Measurements from ENCODE around the gene HSBP1L1.
"Not testable (repeated sequence)": the region's sequence is repeated elsewhere in the genome, so short reads cannot be mapped to it uniquely, and the experiment has no call there.

The HSBP1L1 gene

GRCh38 chr18:80010551-80010906, 46.1 kb downstream of the HSBP1L1 start:
- Histone ChIP-seq H3K27me3 (ENCODE audit: insufficient read depth, poor library complexity, severe bottlenecking) (no peaks in the 10 kb centered on the region), H3K4me3 (ENCODE audit: severe bottlenecking) (no peak overlapping the region), H3K4me1 (ENCODE audit: insufficient read depth, poor library complexity, severe bottlenecking) (peaks cover 7% of the 10 kb centered on the region), H3K27ac (ENCODE audit: poor library complexity, severe bottlenecking) (peak overlapping the region; percentile 29), H3K36me3 (ENCODE audit: low read depth) (no peaks in the 10 kb centered on the region), H3K9me3 (ENCODE audit: severe bottlenecking) (no peaks in the 10 kb centered on the region)
- TF ChIP-seq CTCF (IDR thresholded peaks at IDR 0.05; ENCODE audit: poor library complexity, severe bottlenecking): no peak
- ATAC-seq (ENCODE audit: low read depth) (no peak), DNase-seq (ENCODE audit: low spot score) (no peak)

- not testable (repeated sequence) for DNase-seq (ENCODE audit: low spot score); H3K4me3 ChIP-seq (ENCODE audit: severe bottlenecking); H3K9me3 ChIP-seq (ENCODE audit: severe bottlenecking); H3K27ac ChIP-seq (ENCODE audit: poor library complexity, severe bottlenecking); H3K36me3 ChIP-seq (ENCODE audit: low read depth); H3K27me3 ChIP-seq (ENCODE audit: insufficient read depth, poor library complexity, severe bottlenecking); ATAC-seq (ENCODE audit: low read depth); H3K4me1 ChIP-seq (ENCODE audit: insufficient read depth, poor library complexity, severe bottlenecking)
Measured at GRCh38 chr18:80011496-80012137, 47.2 kb downstream of the HSBP1L1 start.

- Histone ChIP-seq H3K4me1 (ENCODE audit: insufficient read depth, poor library complexity, severe bottlenecking) (peaks cover 7% of the 10 kb centered on the region), H3K36me3 (ENCODE audit: low read depth) (no peaks in the 10 kb centered on the region), H3K27me3 (ENCODE audit: insufficient read depth, poor library complexity, severe bottlenecking) (no peaks in the 10 kb centered on the region), H3K27ac (ENCODE audit: poor library complexity, severe bottlenecking) (no peak overlapping the region), H3K4me3 (ENCODE audit: severe bottlenecking) (no peak overlapping the region), H3K9me3 (ENCODE audit: severe bottlenecking) (no peaks in the 10 kb centered on the region)
- ATAC-seq (ENCODE audit: low read depth) (no peak), DNase-seq (ENCODE audit: low spot score) (no peak)
- no peak for TF ChIP-seq CTCF (IDR thresholded peaks at IDR 0.05; ENCODE audit: poor library complexity, severe bottlenecking)
Measured at GRCh38 chr18:80012714-80013113, 48.3 kb downstream of the HSBP1L1 start.

Measured in RWPE2 (cell line).